ENCODE measurements around the gene LOXL1. TPM values are rescaled to one million over a fixed set of nuclear protein-coding genes. Genes with fewer than 3 reads are reported as not detected.

Gene LOXL1
- total and polyA plus RNA-seq, 5 donors from 2014 or later = 6.8 to 24.2 (median 7.9) TPM

DNA sequence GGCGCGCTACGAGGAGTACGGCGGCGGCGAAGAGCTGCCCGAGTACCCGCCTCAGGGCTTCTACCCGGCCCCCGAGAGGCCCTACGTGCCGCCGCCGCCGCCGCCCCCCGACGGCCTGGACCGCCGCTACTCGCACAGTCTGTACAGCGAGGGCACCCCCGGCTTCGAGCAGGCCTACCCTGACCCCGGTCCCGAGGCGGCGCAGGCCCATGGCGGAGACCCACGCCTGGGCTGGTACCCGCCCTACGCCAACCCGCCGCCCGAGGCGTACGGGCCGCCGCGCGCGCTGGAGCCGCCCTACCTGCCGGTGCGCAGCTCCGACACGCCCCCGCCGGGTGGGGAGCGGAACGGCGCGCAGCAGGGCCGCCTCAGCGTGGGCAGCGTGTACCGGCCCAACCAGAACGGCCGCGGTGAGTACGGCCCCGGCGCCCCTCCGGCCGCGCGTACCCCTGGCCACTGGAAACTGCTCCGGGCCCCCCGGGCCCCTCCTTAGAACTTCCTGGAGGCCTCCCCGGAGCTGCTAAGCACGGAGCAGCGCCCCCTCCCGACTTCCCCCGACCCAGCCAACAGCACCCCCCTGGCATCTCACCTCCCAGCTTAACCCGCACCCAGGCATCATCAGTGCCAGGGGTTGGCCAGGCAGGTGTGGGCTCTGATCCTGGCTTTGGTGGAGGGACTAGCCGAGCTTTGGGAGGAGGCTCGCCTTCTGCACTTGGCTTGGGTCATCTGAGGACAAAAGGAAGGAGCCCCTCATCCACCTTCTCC is 1.4 kb downstream of the LOXL1 start:
- no peaks in the 10 kb centered on the region for H3K27me3 ChIP-seq (ENCODE audit: control insufficient read depth, insufficient read depth, low read length)
- H3K4me1 ChIP-seq (ENCODE audit: control insufficient read depth, insufficient read depth, low read length, poor library complexity, severe bottlenecking) = peaks cover 53% of the 10 kb centered on the region
- no peaks in the 10 kb centered on the region for H3K36me3 ChIP-seq (ENCODE audit: control insufficient read depth, insufficient read depth, low read length)

DNA sequence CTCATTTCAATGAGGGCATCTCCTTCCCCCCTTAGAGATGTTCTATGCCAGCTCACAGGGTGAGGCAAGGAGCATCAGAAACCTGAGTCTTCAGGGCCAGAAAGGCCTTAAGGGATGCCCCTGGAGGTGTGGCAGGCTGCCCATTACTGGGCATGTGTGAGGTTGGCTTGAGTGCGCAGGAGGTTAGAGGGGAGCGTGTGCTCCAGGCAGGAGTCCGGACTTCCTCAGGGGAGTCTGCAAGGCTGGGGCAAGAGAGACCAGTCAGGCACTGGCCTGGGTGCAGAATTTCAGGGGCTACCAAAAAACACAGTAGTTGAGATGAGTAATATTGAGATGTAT is 1.9 kb downstream of the LOXL1 start:
- H3K36me3 Mint-ChIP-seq = no peaks in the 10 kb centered on the region
- H3K27me3 ChIP-seq (ENCODE audit: control insufficient read depth, insufficient read depth, low read length) = no peaks in the 10 kb centered on the region
- H3K27ac Mint-ChIP-seq = peak overlapping the region in 2 of 3 donors; percentile 32 to 42
- no peak for ATAC-seq (ENCODE audit: low read depth in 2 of 2)
- H3K4me1 Mint-ChIP-seq = peaks cover 4 to 56% (median 35%) of the 10 kb centered on the region in 4 donors
- peak overlapping the region; percentile 44 for H3K4me3 ChIP-seq (ENCODE audit: low read depth, low read length)
- peak overlapping the region; percentile 68 for H3K27ac ChIP-seq (ENCODE audit: insufficient read depth, low read length, poor library complexity, severe bottlenecking)
- H3K4me1 ChIP-seq (ENCODE audit: control insufficient read depth, insufficient read depth, low read length, poor library complexity, severe bottlenecking) = peaks cover 55% of the 10 kb centered on the region
- no peaks in the 10 kb centered on the region for H3K9me3 ChIP-seq (ENCODE audit: control insufficient read depth in 2 of 2, low read length in 2 of 2)
- peak overlapping the region; percentile 7 to 86 (median 56) for H3K4me3 Mint-ChIP-seq
- no peaks in the 10 kb centered on the region for H3K36me3 ChIP-seq (ENCODE audit: control insufficient read depth, insufficient read depth, low read length)
- no peak for DNase-seq
- H3K9me3 Mint-ChIP-seq = no peaks in the 10 kb centered on the region
- H3K27me3 Mint-ChIP-seq = peaks cover 5% of the 10 kb centered on the region

More for the DNA sequence above, 1.4 kb downstream of the LOXL1 start:
- peak; percentile 85 to 86 for ATAC-seq (ENCODE audit: low read depth in 2 of 2)
- Mint-ChIP-seq H3K27ac (peak overlapping the region in 2 of 3 donors; percentile 32 to 42), H3K4me3 (peak overlapping the region; percentile 41 to 86 (median 60)), H3K27me3 (peaks cover 5% of the 10 kb centered on the region), H3K9me3 (no peaks in the 10 kb centered on the region), H3K36me3 (no peaks in the 10 kb centered on the region), H3K4me1 (peaks cover 4 to 57% (median 34%) of the 10 kb centered on the region in 4 donors)
- Histone ChIP-seq H3K4me3 (ENCODE audit: low read depth, low read length) (peak overlapping the region; percentile 44), H3K27ac (ENCODE audit: insufficient read depth, low read length, poor library complexity, severe bottlenecking) (peak overlapping the region; percentile 68), H3K9me3 (ENCODE audit: control insufficient read depth in 2 of 2, low read length in 2 of 2) (no peaks in the 10 kb centered on the region)
- peak; percentile 58 to 81 (median 76) for DNase-seq

DNA sequence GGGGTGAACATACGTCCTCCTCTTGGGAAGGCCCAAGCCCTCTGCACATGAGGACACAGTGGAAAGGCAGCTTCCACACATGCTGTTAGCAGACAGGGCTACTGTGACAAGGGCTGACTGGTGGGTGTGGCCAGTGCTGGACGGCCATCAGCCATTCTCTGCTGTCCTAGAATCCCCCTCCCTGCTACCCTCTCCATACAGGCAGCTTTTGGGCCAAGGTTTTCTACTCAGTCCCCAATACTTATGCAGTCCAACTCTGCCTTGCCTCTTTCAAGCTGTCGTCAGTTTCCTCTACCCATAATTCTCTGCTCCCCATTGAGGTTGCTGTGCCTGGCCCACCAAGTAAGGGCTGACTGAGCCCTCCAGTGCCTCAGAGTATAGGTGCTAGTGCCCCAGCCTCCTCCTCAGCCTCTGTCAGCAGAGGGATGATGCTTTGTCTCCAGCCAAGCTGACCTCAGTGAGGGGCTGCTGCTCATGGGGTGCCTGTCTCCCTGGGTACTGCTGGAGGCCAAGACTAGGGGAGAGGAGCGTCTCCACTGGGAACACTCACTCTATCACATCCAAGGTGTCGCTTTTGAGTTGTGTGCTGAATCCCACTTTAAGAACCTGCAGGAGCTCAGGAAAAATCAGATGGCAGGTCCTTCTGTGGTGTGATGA is 2.8 kb downstream of the LOXL1 start:
- Histone ChIP-seq H3K27me3 (ENCODE audit: control insufficient read depth, insufficient read depth, low read length) (no peaks in the 10 kb centered on the region), H3K9me3 (ENCODE audit: control insufficient read depth in 2 of 2, low read length in 2 of 2) (no peaks in the 10 kb centered on the region), H3K36me3 (ENCODE audit: control insufficient read depth, insufficient read depth, low read length) (no peaks in the 10 kb centered on the region), H3K4me3 (ENCODE audit: low read depth, low read length) (no peak overlapping the region), H3K27ac (ENCODE audit: insufficient read depth, low read length, poor library complexity, severe bottlenecking) (no peak overlapping the region), H3K4me1 (ENCODE audit: control insufficient read depth, insufficient read depth, low read length, poor library complexity, severe bottlenecking) (peaks cover 52% of the 10 kb centered on the region)
- Mint-ChIP-seq H3K27ac (peak overlapping the region in 2 of 3 donors; percentile 62 to 65), H3K36me3 (no peaks in the 10 kb centered on the region), H3K4me3 (peak overlapping the region; percentile 58 to 91 (median 74)), H3K9me3 (no peaks in the 10 kb centered on the region), H3K27me3 (peaks cover 5% of the 10 kb centered on the region), H3K4me1 (peaks cover 4 to 49% (median 29%) of the 10 kb centered on the region in 4 donors)
- no peak for ATAC-seq (ENCODE audit: low read depth in 2 of 2)
- DNase-seq = no peak

DNA sequence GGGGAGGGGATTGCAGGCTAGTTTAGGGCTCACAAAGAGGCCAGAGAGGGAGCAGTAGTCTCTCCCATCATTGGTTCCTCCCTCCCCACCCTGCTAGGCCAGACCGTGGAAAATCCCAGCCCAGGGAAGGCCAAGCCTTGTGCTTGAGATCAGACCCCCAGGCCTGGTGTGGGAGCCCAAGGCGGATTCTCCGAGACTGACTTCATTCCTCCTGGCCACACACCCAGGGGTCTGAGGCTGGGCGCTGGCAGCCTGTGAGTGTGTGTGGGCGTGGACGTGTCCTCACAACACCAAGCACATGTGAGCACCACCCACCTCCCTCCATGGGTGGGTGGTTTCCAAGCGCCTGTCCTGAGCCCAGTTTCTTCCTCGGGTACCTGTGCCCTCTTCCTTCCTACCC is 4.1 kb downstream of the LOXL1 start:
- Histone ChIP-seq H3K9me3 (ENCODE audit: control insufficient read depth in 2 of 2, low read length in 2 of 2) (no peaks in the 10 kb centered on the region), H3K27me3 (ENCODE audit: control insufficient read depth, insufficient read depth, low read length) (no peaks in the 10 kb centered on the region), H3K4me3 (ENCODE audit: low read depth, low read length) (no peak overlapping the region), H3K4me1 (ENCODE audit: control insufficient read depth, insufficient read depth, low read length, poor library complexity, severe bottlenecking) (peaks cover 50% of the 10 kb centered on the region), H3K27ac (ENCODE audit: insufficient read depth, low read length, poor library complexity, severe bottlenecking) (no peak overlapping the region), H3K36me3 (ENCODE audit: control insufficient read depth, insufficient read depth, low read length) (no peaks in the 10 kb centered on the region)
- no peaks in the 10 kb centered on the region for H3K36me3 Mint-ChIP-seq
- H3K9me3 Mint-ChIP-seq = no peaks in the 10 kb centered on the region
- peak overlapping the region in 1 of 3 donors; percentile 59 for H3K27ac Mint-ChIP-seq
- ATAC-seq (ENCODE audit: low read depth in 2 of 2) (no peak), DNase-seq (no peak)
- H3K27me3 Mint-ChIP-seq = peaks cover 5% of the 10 kb centered on the region
- peak overlapping the region in 1 of 4 donors; percentile 47 for H3K4me3 Mint-ChIP-seq
- peaks cover 4 to 50% (median 23%) of the 10 kb centered on the region in 4 donors for H3K4me1 Mint-ChIP-seq

DNA sequence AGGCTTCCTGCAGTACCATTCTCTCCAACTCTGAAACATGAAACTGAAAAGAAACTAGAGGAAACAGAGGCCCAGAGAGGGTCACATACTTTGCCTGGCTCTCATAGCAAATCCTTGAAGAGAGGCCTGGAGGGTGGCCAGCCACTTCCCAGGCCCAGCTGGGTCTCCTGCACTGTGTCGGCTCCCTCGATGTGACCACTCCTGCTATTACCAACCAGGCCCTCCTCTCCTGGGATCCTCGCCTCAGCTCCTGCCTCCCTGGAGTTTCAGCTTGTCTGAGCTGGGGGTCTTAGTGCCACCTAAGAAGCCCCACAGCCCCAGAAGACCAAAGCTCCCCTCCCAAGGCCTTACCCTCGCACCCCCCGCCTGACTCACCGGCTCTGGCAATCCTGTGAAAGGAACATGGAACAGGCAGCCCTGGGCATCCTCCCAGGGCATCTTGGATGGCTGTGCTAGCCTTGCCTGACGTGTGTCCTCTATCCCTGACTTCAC is 4.6 kb downstream of the LOXL1 start:
- H3K4me1 ChIP-seq (ENCODE audit: control insufficient read depth, insufficient read depth, low read length, poor library complexity, severe bottlenecking) = peaks cover 53% of the 10 kb centered on the region
- H3K4me3 Mint-ChIP-seq = peak overlapping the region in 3 of 4 donors; percentile 26 to 88 (median 52)
- peak overlapping the region; percentile 32 to 79 (median 59) for H3K27ac Mint-ChIP-seq
- H3K9me3 ChIP-seq (ENCODE audit: control insufficient read depth in 2 of 2, low read length in 2 of 2) = no peaks in the 10 kb centered on the region
- ATAC-seq (ENCODE audit: low read depth in 2 of 2) (no peak), DNase-seq (no peak)
- no peaks in the 10 kb centered on the region for H3K36me3 ChIP-seq (ENCODE audit: control insufficient read depth, insufficient read depth, low read length)
- no peaks in the 10 kb centered on the region for H3K27me3 ChIP-seq (ENCODE audit: control insufficient read depth, insufficient read depth, low read length)
- H3K9me3 Mint-ChIP-seq = no peaks in the 10 kb centered on the region
- H3K4me1 Mint-ChIP-seq = peaks cover 4 to 48% (median 21%) of the 10 kb centered on the region in 4 donors
- H3K4me3 ChIP-seq (ENCODE audit: low read depth, low read length) = no peak overlapping the region
- H3K36me3 Mint-ChIP-seq = no peaks in the 10 kb centered on the region
- no peak overlapping the region for H3K27ac ChIP-seq (ENCODE audit: insufficient read depth, low read length, poor library complexity, severe bottlenecking)
- H3K27me3 Mint-ChIP-seq = peaks cover 2% of the 10 kb centered on the region

DNA sequence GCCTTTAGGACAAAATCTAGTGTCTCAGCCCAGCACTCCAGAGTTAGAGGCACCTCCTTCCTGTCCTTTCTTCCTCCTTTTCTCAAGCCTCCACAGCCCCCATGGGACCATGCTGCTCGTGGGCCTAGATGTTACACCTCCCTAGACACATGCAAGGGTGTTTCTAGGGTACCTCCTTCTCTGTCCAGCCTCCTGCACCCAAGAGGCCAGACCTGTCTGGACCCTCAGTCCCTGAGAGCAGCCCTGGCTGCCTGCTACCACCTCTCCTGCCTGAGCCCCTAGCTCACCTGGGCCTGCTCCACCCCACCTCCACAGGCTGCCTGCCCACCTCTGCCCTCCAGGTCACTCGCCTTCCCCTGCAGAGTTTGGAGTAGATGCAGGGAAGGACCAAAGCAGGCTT is 5.2 kb downstream of the LOXL1 start:
- H3K27ac ChIP-seq (ENCODE audit: insufficient read depth, low read length, poor library complexity, severe bottlenecking) = no peak overlapping the region
- H3K9me3 ChIP-seq (ENCODE audit: control insufficient read depth in 2 of 2, low read length in 2 of 2) = no peaks in the 10 kb centered on the region
- no peak overlapping the region for H3K4me3 ChIP-seq (ENCODE audit: low read depth, low read length)
- no peaks in the 10 kb centered on the region for H3K9me3 Mint-ChIP-seq
- H3K4me3 Mint-ChIP-seq = peak overlapping the region in 2 of 4 donors; percentile 45 to 52
- peak overlapping the region in 2 of 3 donors; percentile 32 to 73 for H3K27ac Mint-ChIP-seq
- no peaks in the 10 kb centered on the region for H3K27me3 ChIP-seq (ENCODE audit: control insufficient read depth, insufficient read depth, low read length)
- no peak for DNase-seq
- no peak for ATAC-seq (ENCODE audit: low read depth in 2 of 2)
- no peaks in the 10 kb centered on the region for H3K36me3 Mint-ChIP-seq
- H3K36me3 ChIP-seq (ENCODE audit: control insufficient read depth, insufficient read depth, low read length) = no peaks in the 10 kb centered on the region
- no peaks in the 10 kb centered on the region for H3K27me3 Mint-ChIP-seq
- H3K4me1 Mint-ChIP-seq = peaks cover 4 to 47% (median 21%) of the 10 kb centered on the region in 4 donors
- H3K4me1 ChIP-seq (ENCODE audit: control insufficient read depth, insufficient read depth, low read length, poor library complexity, severe bottlenecking) = peaks cover 50% of the 10 kb centered on the region

DNA sequence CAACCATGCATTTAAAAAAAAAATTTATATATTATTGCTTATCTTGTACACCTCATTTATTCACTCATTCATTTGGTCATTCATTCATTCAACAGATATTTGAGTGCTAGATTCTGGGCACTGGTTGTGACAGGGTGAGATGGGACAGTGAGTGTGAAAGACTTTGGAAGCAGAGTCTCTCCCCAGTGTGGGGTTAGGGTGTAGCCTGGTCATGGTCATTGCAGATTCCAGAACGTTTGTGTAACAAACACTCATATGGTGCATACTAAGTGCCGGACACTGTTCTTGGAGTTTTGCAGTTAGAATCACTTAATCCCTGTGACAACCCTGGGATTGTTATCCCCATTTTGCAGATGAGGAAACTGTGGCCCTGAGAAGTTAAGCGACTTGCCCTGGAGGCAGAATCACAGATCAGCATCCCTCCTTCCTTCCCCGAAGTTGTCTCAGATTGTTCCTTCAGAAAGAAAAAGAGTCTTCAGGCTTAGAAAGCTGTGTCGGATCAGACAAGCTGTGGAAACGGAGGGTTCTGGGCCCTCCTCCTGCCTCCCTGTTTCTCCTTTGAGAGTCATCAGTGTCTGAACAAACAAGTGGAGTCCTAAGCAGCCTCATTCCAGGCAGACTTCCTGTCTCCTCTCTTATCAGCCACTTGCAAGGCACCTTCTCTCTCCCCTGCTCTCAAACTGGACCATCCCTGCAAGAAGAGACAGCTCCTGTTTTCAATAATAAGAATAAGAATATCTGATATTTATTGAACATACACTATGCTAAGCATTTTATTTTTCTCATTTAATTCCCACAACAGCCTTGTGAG is 6.3 kb downstream of the LOXL1 start:
- Mint-ChIP-seq H3K4me1 (peaks cover 4 to 49% (median 21%) of the 10 kb centered on the region in 4 donors), H3K27ac (no peak overlapping the region), H3K27me3 (no peaks in the 10 kb centered on the region), H3K4me3 (peak overlapping the region in 1 of 4 donors; percentile 27), H3K9me3 (no peaks in the 10 kb centered on the region), H3K36me3 (no peaks in the 10 kb centered on the region)
- H3K27ac ChIP-seq (ENCODE audit: insufficient read depth, low read length, poor library complexity, severe bottlenecking) = no peak overlapping the region
- H3K4me1 ChIP-seq (ENCODE audit: control insufficient read depth, insufficient read depth, low read length, poor library complexity, severe bottlenecking) = peaks cover 46% of the 10 kb centered on the region
- H3K9me3 ChIP-seq (ENCODE audit: control insufficient read depth in 2 of 2, low read length in 2 of 2) = no peaks in the 10 kb centered on the region
- DNase-seq (no peak), ATAC-seq (ENCODE audit: low read depth in 2 of 2) (no peak)
- H3K36me3 ChIP-seq (ENCODE audit: control insufficient read depth, insufficient read depth, low read length) = no peaks in the 10 kb centered on the region
- no peaks in the 10 kb centered on the region for H3K27me3 ChIP-seq (ENCODE audit: control insufficient read depth, insufficient read depth, low read length)
- no peak overlapping the region for H3K4me3 ChIP-seq (ENCODE audit: low read depth, low read length)
